ENCODE results near the gene DNM3. TPM values are rescaled to one million over a fixed set of nuclear protein-coding genes. Genes with fewer than 3 reads are reported as not detected.
A peak's percentile ranks its signal among the peaks of the same experiment; 100 is the strongest.

Gene DNM3
- total and polyA plus RNA-seq, 9 of the 15 experiments (the other 6 are each of a cell fraction or from before 2014, with no cell fraction given) = 0.08 to 0.36 (median 0.22) TPM; not detected in 1

DNA sequence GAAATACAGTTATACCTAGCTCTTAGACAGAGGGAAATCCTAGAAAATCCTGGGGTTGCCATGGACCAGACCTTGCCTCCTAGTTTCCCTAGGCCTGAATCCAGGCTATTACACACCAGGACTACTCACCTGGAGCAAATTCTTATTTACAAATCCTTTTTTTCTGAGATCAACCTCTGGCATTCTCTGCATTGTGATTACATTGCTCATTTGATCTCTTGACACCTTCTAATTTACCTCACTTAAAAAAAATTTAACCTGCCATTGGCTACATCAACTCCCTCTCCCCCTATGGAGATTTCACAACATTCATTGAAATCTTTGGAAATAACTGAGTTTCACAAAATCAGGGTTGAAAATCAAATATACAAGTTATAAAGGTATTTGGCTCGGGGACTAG lies 576.3 kb downstream of the DNM3 start:
- Histone ChIP-seq H3K4me3 (no peak overlapping the region), H3K79me2 (ENCODE audit: control insufficient read depth, insufficient read depth, low read length) (no peaks in the 10 kb centered on the region), H3K36me3 (ENCODE audit: control insufficient read depth, insufficient read depth, low read length) (no peaks in the 10 kb centered on the region), H3K9me3 (replicated peaks; ENCODE audit: control insufficient read depth, insufficient read depth, low read depth, low read length) (no peaks in the 10 kb centered on the region), H3K9me1 (ENCODE audit: control insufficient read depth, insufficient read depth, low read length) (no peaks in the 10 kb centered on the region), H3K27ac (ENCODE audit: extremely low read depth, low read depth, low read length) (no peak overlapping the region), H3K9ac (ENCODE audit: insufficient read depth in 1 of 2, low read depth in 2 of 2, low read length in 2 of 2) (no peak overlapping the region), H3K27me3 (ENCODE audit: control insufficient read depth in 2 of 2, insufficient read depth in 2 of 2, low read length in 2 of 2) (no peaks in the 10 kb centered on the region; a peak in 1 of 5 replicates), H2AFZ (ENCODE audit: low read depth, low read length) (no peak overlapping the region), H3K4me2 (ENCODE audit: insufficient read depth, low read length) (no peak overlapping the region), H4K20me1 (replicated peaks; ENCODE audit: control insufficient read depth, insufficient read depth, low read length) (no peaks in the 10 kb centered on the region), H3K4me1 (replicated peaks in 1 of 2; ENCODE audit: control insufficient read depth in 2 of 2, insufficient read depth in 2 of 2, low read length in 2 of 2) (no peaks in the 10 kb centered on the region)
- ChIA-PET POLR2A (interaction anchor here (0.7 to 1.5 kb wide), 4 partner anchors 8 to 59 kb away, joined by 3 to 6 read pairs (median 4); no protein-coding TSS in a partner anchor), CTCF (ENCODE audit: low intra/inter-chr PET ratio) (no interaction called here)
- ATAC-seq = no peak
- TF ChIP-seq ESRRA (IDR thresholded peaks at IDR 0.05; ENCODE audit: borderline replicate concordance, low read depth) (no peak), CEBPB (tag; IDR thresholded peaks at IDR 0.05) (peak; percentile 29; the same call in 1 of the 2 replicates)
- intact Hi-C loops (cut with micrococcal nuclease) = no loop called here
- 0% methylated on average over 1 of the region's 1 CpG for WGBS (ENCODE audit: insufficient coverage, low coverage, missing lambda C conversion rate)
- BruUV-seq (replicated peaks) = no TSS peak
- DNase-seq (ENCODE audit: extremely low read depth in 1 of 4, low spot score in 3 of 4) = no peak
- FAIRE-seq = no peak
- in situ Hi-C loops (cut with MboI) = no loop called here

DNA sequence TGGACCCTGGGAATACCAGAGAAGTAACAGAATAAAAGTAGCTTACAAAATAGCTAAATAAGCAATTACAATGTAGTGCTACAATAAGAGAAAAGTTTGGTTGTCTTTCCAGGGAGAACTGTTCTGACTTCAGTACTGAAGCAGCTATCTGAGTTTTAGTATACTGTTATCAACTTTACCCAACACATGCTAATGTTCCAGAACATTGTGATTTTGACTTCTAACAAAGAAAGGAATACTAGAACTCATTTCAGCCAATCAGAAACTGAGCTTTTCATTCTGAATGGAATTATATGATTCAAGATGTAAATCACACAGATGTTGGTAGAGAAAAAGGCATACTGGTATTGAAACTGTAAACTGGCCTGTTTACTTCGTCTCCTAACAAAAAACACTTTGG lies 579.1 kb downstream of the DNM3 start, which contains the start of gene C1orf105:
Gene C1orf105 (plus strand): TSS at position 301 of the 400 bp plus-strand sequence. CDS start 201 bp downstream, outside the sequence.
- Histone ChIP-seq H3K79me2 (ENCODE audit: control insufficient read depth, insufficient read depth, low read length) (no peaks in the 10 kb centered on the region), H3K4me2 (ENCODE audit: insufficient read depth, low read length) (no peak within 1 kb of the TSS), H3K4me3 (no peak within 1 kb of the TSS), H3K9me3 (replicated peaks; ENCODE audit: control insufficient read depth, insufficient read depth, low read depth, low read length) (no peaks in the 10 kb centered on the region), H3K27ac (ENCODE audit: extremely low read depth, low read depth, low read length) (no peak within 1 kb of the TSS), H3K4me1 (replicated peaks in 1 of 2; ENCODE audit: control insufficient read depth in 2 of 2, insufficient read depth in 2 of 2, low read length in 2 of 2) (peaks cover 0 to 7% of the 10 kb centered on the region in 2 experiments; a peak in 2 of 5 replicates), H3K9me1 (ENCODE audit: control insufficient read depth, insufficient read depth, low read length) (no peaks in the 10 kb centered on the region), H3K27me3 (ENCODE audit: control insufficient read depth in 2 of 2, insufficient read depth in 2 of 2, low read length in 2 of 2) (no peaks in the 10 kb centered on the region; a peak in 1 of 5 replicates), H3K9ac (ENCODE audit: insufficient read depth in 1 of 2, low read depth in 2 of 2, low read length in 2 of 2) (no peak within 1 kb of the TSS), H4K20me1 (replicated peaks; ENCODE audit: control insufficient read depth, insufficient read depth, low read length) (no peaks in the 10 kb centered on the region), H3K36me3 (ENCODE audit: control insufficient read depth, insufficient read depth, low read length) (no peaks in the 10 kb centered on the region), H2AFZ (ENCODE audit: low read depth, low read length) (no peak within 1 kb of the TSS)
- BruUV-seq (replicated peaks) = no TSS peak
- WGBS (ENCODE audit: insufficient coverage, low coverage, missing lambda C conversion rate) = 0% methylated on average over 1 of the region's 1 CpG
- in situ Hi-C loops (cut with MboI) = no loop called here
- DNase-seq (ENCODE audit: extremely low read depth in 1 of 4, low spot score in 3 of 4) (no peak), FAIRE-seq (no peak), ATAC-seq (no peak)
- ChIA-PET CTCF (ENCODE audit: low intra/inter-chr PET ratio) (no interaction called here), POLR2A (interaction anchor here (0.5 to 1.2 kb wide), 3 partner anchors 11 to 134 kb away, joined by 3 to 4 read pairs (median 3); no protein-coding TSS in a partner anchor)
- intact Hi-C loops (cut with micrococcal nuclease) = loop anchor here (10.0 kb wide), 2 partner anchors 776 to 784 kb away; partner anchors contain the start of gene TNFSF4
- TF ChIP-seq ZKSCAN1 (IDR thresholded peaks at IDR 0.05; ENCODE audit: low read depth, low read length) (no peak), C11orf30 (IDR thresholded peaks at IDR 0.05; ENCODE audit: low read depth) (peak; percentile 45), ZNF197 (CRISPR knock-in tag; IDR thresholded peaks at IDR 0.05; ENCODE audit: low read depth) (no peak), ZNF311 (CRISPR knock-in tag; IDR thresholded peaks at IDR 0.05) (no peak), MAFG (tag; conservative IDR thresholded peaks at IDR 0.05) (0 out of 2 replicates have a peak, but pooled peaks have one; percentile 8), POLR2G (IDR thresholded peaks at IDR 0.05; ENCODE audit: low read depth, low read length) (no peak), ZNF316 (IDR thresholded peaks at IDR 0.05) (peak; percentile 48), PTBP1 (IDR thresholded peaks at IDR 0.05; ENCODE audit: low read depth, low read length) (no peak), HDAC2 (IDR thresholded peaks at IDR 0.05) (no peak)
- TF ChIP-seq, protein P1, sequence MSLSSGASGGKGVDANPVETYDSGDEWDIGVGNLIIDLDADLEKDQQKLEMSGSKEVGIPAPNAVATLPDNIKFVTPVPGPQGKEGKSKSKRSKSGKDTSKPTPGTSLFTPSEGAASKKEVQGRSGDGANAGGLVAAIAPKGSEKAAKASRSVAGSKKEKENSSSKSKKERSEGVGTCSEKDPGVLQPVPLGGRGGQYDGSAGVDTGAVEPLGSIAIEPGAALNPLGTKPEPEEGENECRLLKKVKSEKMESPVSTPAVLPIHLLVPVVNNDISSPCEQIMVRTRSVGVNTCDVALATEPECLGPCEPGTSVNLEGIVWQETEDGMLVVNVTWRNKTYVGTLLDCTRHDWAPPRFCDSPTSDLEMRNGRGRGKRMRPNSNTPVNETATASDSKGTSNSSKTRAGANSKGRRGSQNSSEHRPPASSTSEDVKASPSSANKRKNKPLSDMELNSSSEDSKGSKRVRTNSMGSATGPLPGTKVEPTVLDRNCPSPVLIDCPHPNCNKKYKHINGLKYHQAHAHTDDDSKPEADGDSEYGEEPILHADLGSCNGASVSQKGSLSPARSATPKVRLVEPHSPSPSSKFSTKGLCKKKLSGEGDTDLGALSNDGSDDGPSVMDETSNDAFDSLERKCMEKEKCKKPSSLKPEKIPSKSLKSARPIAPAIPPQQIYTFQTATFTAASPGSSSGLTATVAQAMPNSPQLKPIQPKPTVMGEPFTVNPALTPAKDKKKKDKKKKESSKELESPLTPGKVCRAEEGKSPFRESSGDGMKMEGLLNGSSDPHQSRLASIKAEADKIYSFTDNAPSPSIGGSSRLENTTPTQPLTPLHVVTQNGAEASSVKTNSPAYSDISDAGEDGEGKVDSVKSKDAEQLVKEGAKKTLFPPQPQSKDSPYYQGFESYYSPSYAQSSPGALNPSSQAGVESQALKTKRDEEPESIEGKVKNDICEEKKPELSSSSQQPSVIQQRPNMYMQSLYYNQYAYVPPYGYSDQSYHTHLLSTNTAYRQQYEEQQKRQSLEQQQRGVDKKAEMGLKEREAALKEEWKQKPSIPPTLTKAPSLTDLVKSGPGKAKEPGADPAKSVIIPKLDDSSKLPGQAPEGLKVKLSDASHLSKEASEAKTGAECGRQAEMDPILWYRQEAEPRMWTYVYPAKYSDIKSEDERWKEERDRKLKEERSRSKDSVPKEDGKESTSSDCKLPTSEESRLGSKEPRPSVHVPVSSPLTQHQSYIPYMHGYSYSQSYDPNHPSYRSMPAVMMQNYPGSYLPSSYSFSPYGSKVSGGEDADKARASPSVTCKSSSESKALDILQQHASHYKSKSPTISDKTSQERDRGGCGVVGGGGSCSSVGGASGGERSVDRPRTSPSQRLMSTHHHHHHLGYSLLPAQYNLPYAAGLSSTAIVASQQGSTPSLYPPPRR (CRISPR knock-in tag; IDR thresholded peaks at IDR 0.05; ENCODE audit: borderline replicate concordance) = no peak
